Heart right ventricle (tissue), 16 donors: ENCODE data around the gene MCOLN2. TPM values are rescaled to one million over a fixed set of nuclear protein-coding genes. Genes with fewer than 3 reads are reported as not detected.

Experiments used
- ATAC-seq, 8 donors: fragments of 200-7000 bp; cut with Tn5 transposase; one replicate each; pipeline ENCODE4 v1.9.1; 2020; ENCODE audit warnings: mild to moderate bottlenecking in 8 of 8, moderate library complexity in 8 of 8, moderate number of reproducible peaks in 1 of 8
- DNase-seq, 2 donors: peaks; one replicate each; pipeline ENCODE4 v3.0.0-alpha.2; 2020
- H3K27ac ChIP-seq, 10 donors: fragments of 200-600 bp; sonication (generic) in 2 of 10; one replicate each; pipeline versions ENCODE4 v1.5.0 to v1.8.0; 2020 to 2022; ENCODE audit warnings: mild to moderate bottlenecking in 3 of 10
- H3K27me3 ChIP-seq, 7 donors: fragments of 200-600 bp; one replicate each; pipeline ENCODE4 v1.8.0; 2021 to 2022; ENCODE audit warnings: mild to moderate bottlenecking in 2 of 7
- H3K36me3 ChIP-seq, 9 donors: fragments of 200-600 bp; sonication (generic) in 1 of 9; one replicate each; pipeline versions ENCODE4 v1.5.0 to v1.8.0; 2020 to 2022; ENCODE audit warnings: mild to moderate bottlenecking in 2 of 9
- H3K4me1 ChIP-seq, 9 donors: fragments of 200-600 bp; sonication (generic) in 1 of 9; one replicate each; pipeline versions ENCODE4 v1.5.0 to v1.8.0; 2020 to 2022; ENCODE audit warnings: mild to moderate bottlenecking in 4 of 9
- H3K4me3 ChIP-seq, 10 donors: fragments of 200-600 bp; sonication (generic) in 2 of 10; one replicate each; pipeline versions ENCODE4 v1.5.0 to v1.8.0; 2020 to 2022; ENCODE audit warnings: mild to moderate bottlenecking in 7 of 10, moderate library complexity in 2 of 10
- H3K9me3 ChIP-seq, 11 donors: fragments of 200-600 bp in 10 of 11; sonication (generic) in 2 of 11; one replicate each; pipeline versions ENCODE4 v1.5.0 to v1.8.0; 2013 to 2022; ENCODE audit warnings: mild to moderate bottlenecking in 2 of 11, control low read depth in 1 of 11, moderate library complexity in 1 of 11
- WGBS, 2 donors: extraction: QIAGEN DNeasy Blood & Tissue Kit; methylation state at CpG; one replicate each; pipeline ENCODE4 v1.1.7; 2013; ENCODE audit warnings: inconsistent platforms in 1 of 2; 5-methylcytosine and 5-hydroxymethylcytosine counted together
- intact Hi-C, 10 donors: fragments of 100-400 bp; cut with DNase I; formaldehyde crosslinking; loops; one replicate each; pipeline versions ENCODE4 v1.11.1 to v1.14.2; 2022
- polyA plus RNA-seq, 2 donors: library from polyadenylated mRNA; stranded (reverse); fragments of 200-250 nt; gene quantifications; one replicate each; pipeline ENCODE4 v1.2.3, GENCODE V29; 2013
- total RNA-seq, 10 donors: library from RNA; stranded (reverse); fragmentation: NEBNext Ultra II Directional in 3 of 10; extraction: Animal tissue kit (Norgen Biotek cat#: 25700) in 3 of 10; gene quantifications; one replicate each; pipeline versions ENCODE4 v1.2.1 to v1.2.4, GENCODE V29; 2021 to 2023
- TF ChIP-seq, protein P1 (sequence below), 9 donors: fragments of 200-600 bp; sonication (generic) in 2 of 9; IDR thresholded peaks; one replicate each; pipeline versions ENCODE4 v1.5.0 to v1.8.0; 2021 to 2022; ENCODE audit warnings: antibody characterized with exemption in 9 of 9, mild to moderate bottlenecking in 5 of 9, moderate library complexity in 1 of 9
- donor health status: Arrhythmogenic right ventricular cardiomyopathy.
- donor health status: ischemic (EF 13 %, LVEDD 7.1; RV severe dilation, severe dysfunction).
- donor health status: healthy with polysubstance abuse.
- donor health status: DM: no; HTN: yes; CAD: no.
- donor health status: DM: no; HTN: no; CAD: no.
- donor health status: ischemic (EF 25% LVEDD 6.9; RV normal size, moderate dysfunction).
- donor health status: ischemic (EF 25% LVEDD 5.7; RV mildly dilated, moderate dysfunction).
- donor health status: healthy.
- donor health status: DM: yes; HTN: yes; CAD: no.
- donor health status: Ischemic cardiomyopathy.
- donor health status: ischemic (EF 35%, LVEDD 5.7; RV mildly dilated, moderate dysfunction).
- donor health status: nonischemic (EF 11% LVEDD 7.7; RV severe dilation, severe dysfunction).
- donor health status: DM: yes; HTN: yes; CAD: no.
- donor health status: PGD.
- donor health status: ischemic (EF 29% LVEDD 5.4; RV normal size, mild dysfunction).
- donor health status: nonischemic (EF 23%, LVEDD 6.1; RV moderate dilation, normal function).

MCOLN2 gene
- total and polyA plus RNA-seq, 12 donors, result 0.01 to 2.0 (median 0.15) TPM; not detected in 6

DNA sequence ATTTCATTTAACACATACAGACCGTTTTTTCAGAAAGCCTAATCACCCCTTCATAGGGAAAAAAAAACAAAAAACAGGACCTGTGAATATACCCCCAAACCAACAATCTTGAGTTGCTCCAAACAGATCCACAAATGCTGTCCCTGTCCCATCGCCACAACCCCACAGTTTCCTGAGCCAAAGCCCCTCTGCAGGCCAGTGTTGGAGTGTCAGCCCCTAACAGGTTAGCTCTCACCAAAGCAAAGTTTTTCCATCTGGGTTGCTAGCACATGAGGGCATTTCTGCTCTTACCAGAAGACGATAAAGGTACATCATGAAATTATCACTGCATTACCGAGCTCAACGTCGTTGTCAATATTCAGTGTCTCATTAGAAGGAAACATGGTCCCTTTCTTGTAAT is 40.8 kb downstream of the MCOLN2 start:
- Histone ChIP-seq H3K27ac (no peak overlapping the region), H3K27me3 (peaks cover 0 to 5% (median 0%) of the 10 kb centered on the region in 7 donors), H3K9me3 (no peaks in the 10 kb centered on the region), H3K36me3 (no peaks in the 10 kb centered on the region), H3K4me1 (peaks cover 0 to 3% (median 0%) of the 10 kb centered on the region in 9 donors), H3K4me3 (no peak overlapping the region)
- intact Hi-C loops, result no loop called here
- TF ChIP-seq, protein P1, sequence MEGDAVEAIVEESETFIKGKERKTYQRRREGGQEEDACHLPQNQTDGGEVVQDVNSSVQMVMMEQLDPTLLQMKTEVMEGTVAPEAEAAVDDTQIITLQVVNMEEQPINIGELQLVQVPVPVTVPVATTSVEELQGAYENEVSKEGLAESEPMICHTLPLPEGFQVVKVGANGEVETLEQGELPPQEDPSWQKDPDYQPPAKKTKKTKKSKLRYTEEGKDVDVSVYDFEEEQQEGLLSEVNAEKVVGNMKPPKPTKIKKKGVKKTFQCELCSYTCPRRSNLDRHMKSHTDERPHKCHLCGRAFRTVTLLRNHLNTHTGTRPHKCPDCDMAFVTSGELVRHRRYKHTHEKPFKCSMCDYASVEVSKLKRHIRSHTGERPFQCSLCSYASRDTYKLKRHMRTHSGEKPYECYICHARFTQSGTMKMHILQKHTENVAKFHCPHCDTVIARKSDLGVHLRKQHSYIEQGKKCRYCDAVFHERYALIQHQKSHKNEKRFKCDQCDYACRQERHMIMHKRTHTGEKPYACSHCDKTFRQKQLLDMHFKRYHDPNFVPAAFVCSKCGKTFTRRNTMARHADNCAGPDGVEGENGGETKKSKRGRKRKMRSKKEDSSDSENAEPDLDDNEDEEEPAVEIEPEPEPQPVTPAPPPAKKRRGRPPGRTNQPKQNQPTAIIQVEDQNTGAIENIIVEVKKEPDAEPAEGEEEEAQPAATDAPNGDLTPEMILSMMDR (IDR thresholded peaks at IDR 0.05), result no peak
- WGBS, 2 donors, result 85 to 87% methylated on average over 6 of the region's 6 CpGs
- DNase-seq, result no peak
- ATAC-seq, result no peak

DNA sequence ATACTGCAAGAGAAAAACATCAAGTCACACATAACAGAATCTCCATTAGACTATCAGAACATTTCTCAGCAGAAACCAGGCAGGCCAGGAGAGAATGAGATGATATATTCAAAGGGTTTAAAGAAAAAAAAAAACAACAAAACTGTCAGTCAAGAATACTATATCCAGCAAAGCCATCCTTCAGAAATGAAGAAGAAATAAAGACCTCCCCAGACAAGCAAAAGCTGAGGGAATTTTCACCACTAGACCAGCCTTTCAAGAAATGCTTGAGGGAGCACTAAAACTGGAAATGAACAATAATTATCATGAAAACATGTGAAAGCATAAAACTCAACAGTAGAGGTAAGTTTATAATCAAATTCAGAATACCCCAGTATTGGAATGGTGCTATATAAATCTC is 47.2 kb downstream of the MCOLN2 start:
- Histone ChIP-seq H3K27me3 (peaks cover 0 to 5% (median 0%) of the 10 kb centered on the region in 7 donors), H3K9me3 (peaks cover 0 to 9% (median 0%) of the 10 kb centered on the region in 11 donors), H3K36me3 (no peaks in the 10 kb centered on the region), H3K27ac (no peak overlapping the region), H3K4me1 (peaks cover 0 to 11% (median 5%) of the 10 kb centered on the region in 9 donors), H3K4me3 (no peak overlapping the region)
- TF ChIP-seq, protein P1 (IDR thresholded peaks at IDR 0.05), result no peak
- intact Hi-C loops, result loop anchor here in 9 of 10 donors (5.0 to 10.0 kb wide), 7 partner anchors 73 to 308 kb away; partner anchors contain the start of gene C1orf52 (in 3 of the 9)
- DNase-seq, result no peak
- no peak for ATAC-seq

DNA sequence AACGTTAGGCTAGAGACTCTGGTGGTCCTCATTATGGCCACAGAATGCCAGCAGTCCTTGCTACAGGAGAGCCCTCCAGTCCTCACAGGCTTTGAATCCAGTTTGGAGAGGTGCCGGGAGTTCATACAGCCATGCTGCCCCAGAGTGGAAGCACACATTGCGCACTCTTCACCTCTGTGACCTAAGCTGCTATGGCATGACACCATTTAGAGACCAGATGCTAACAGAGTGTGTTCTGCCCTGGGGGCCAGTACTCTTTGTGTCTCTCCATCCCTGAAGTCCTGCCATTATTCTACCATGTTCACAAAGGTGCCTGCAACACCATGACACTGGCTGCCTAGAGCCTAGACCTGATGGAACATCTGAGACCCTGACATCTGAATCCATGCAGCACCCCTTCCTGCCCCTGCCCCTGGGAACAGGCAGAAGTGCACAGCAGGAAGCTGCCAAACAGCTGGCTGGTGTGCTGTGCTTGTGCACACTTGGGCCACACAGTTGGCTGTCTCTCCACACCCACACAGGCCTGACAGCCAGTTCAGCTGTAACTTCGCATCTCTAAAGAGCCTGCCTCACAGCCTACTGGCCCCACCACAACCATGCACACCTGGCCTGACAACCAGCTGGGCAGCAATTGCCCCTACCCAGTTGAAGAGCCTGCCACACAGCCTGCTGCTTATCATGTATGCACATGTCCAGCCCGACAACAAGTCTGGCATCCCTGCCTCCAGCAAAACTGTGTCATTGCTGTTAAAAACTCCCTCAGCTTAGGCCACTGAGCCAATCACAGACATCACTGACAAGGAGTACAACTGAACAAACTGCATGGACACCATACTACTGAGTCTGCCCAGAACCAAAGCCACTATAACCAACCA is 49.1 kb downstream of the MCOLN2 start:
- Histone ChIP-seq H3K27ac (no peak overlapping the region), H3K9me3 (peaks cover 0 to 9% (median 0%) of the 10 kb centered on the region in 11 donors), H3K4me1 (peaks cover 0 to 13% (median 5%) of the 10 kb centered on the region in 9 donors), H3K27me3 (no peaks in the 10 kb centered on the region), H3K36me3 (no peaks in the 10 kb centered on the region), H3K4me3 (no peak overlapping the region)
- no peak for DNase-seq
- intact Hi-C loops, result loop anchor here in 9 of 10 donors (5.0 to 10.0 kb wide), 7 partner anchors 75 to 310 kb away; partner anchors contain the start of gene C1orf52 (in 3 of the 9)
- TF ChIP-seq, protein P1 (IDR thresholded peaks at IDR 0.05), result no peak
- ATAC-seq, result no peak
- 80 to 84% methylated on average over 5 of the region's 5 CpGs for WGBS, 2 donors

DNA sequence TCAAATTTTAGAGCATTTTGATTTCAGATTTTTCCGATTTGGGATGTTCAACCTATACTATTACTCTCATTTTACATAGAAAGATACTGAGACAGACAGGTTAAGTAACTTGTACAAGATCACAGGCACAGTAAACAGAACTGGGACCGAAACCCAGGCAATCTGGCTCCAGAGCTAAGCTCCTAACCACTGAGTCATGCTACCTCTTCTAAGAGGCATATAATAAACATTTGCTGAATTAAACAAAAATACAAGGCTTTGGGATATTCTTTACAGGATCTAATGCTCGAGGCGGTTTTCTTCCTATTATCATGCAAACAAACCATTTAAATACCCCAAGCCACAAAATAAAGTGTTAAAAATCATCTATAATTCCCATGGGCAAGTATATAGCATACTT is 50.3 kb downstream of the MCOLN2 start:
- intact Hi-C loops, result loop anchor here in 9 of 10 donors (5.0 to 10.0 kb wide), 7 partner anchors 76 to 311 kb away; partner anchors contain the start of gene C1orf52 (in 3 of the 9)
- Histone ChIP-seq H3K27me3 (peaks cover 0 to 4% (median 0%) of the 10 kb centered on the region in 7 donors), H3K4me3 (no peak overlapping the region), H3K36me3 (no peaks in the 10 kb centered on the region), H3K4me1 (peaks cover 0 to 13% (median 5%) of the 10 kb centered on the region in 9 donors), H3K27ac (no peak overlapping the region), H3K9me3 (peaks cover 0 to 9% (median 0%) of the 10 kb centered on the region in 11 donors)
- TF ChIP-seq, protein P1 (IDR thresholded peaks at IDR 0.05), result no peak
- ATAC-seq (no peak), DNase-seq (no peak)
- 96 to 97% methylated on average over 4 of the region's 4 CpGs for WGBS, 2 donors
